AG09309 (cell line): Measurements from ENCODE around the gene RABEP1.

Experiments used
- DNase-seq: peaks from one replicate; pipeline ENCODE4 v3.0.0-alpha.2; 2010; ENCODE audit warnings: low read depth
- H3K4me3 ChIP-seq: 2 replicates; pipeline ENCODE4 v1.5.1; 2011; ENCODE audit warnings: mild to moderate bottlenecking, low read depth, low read length, moderate library complexity; ENCODE audit not compliant: control insufficient read depth
- TF ChIP-seq, protein P1 (sequence below): IDR thresholded peaks from 2 replicates; pipeline ENCODE4 v1.5.1; 2011; ENCODE audit warnings: mild to moderate bottlenecking, low read depth, low read length, inconsistent platforms; ENCODE audit not compliant: insufficient read depth, control insufficient read depth; ENCODE audit errors: missing control alignments

The RABEP1 gene

DNA sequence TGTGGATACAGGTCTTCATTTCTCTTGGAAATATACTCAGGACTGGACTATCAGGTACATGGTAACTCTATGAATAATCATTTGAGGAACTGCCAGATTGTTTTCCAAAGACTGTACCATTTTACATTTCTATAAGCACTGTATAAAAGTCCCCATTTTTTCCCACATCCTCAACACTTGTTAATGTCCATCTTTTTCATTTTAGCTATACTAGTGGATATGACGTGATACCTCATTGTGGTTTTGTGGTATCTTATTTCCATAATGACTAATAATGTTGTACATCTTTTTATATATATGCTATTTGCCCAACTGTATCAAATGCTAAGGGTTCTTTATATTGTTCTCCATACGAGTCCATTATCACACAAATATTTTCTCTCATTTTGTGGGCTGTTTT is 114.5 kb downstream of the RABEP1 start:
- H3K4me3 ChIP-seq: no peak overlapping the region
- DNase-seq: no peak
- TF ChIP-seq, protein P1, sequence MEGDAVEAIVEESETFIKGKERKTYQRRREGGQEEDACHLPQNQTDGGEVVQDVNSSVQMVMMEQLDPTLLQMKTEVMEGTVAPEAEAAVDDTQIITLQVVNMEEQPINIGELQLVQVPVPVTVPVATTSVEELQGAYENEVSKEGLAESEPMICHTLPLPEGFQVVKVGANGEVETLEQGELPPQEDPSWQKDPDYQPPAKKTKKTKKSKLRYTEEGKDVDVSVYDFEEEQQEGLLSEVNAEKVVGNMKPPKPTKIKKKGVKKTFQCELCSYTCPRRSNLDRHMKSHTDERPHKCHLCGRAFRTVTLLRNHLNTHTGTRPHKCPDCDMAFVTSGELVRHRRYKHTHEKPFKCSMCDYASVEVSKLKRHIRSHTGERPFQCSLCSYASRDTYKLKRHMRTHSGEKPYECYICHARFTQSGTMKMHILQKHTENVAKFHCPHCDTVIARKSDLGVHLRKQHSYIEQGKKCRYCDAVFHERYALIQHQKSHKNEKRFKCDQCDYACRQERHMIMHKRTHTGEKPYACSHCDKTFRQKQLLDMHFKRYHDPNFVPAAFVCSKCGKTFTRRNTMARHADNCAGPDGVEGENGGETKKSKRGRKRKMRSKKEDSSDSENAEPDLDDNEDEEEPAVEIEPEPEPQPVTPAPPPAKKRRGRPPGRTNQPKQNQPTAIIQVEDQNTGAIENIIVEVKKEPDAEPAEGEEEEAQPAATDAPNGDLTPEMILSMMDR: no peak

DNA sequence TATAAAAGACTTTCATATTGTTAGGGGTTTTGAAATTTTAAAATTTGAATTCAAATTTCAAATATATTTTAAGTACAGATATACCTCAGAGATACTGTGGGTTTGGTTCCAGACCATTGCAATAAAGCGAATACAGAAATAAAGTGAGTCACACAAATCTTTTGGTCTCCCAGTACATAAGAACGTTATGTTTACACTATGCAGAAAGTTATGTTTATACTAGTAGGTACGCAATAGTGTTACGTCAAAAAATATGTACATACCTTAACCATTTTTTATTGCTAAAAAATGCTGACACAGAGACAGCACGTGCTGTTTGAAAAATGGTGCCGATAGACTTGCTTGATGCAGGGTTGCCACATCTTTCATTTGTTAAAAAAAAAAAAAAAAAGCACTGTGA is 117.7 kb downstream of the RABEP1 start:
- TF ChIP-seq, protein P1: no peak
- no peak for DNase-seq
- no peak overlapping the region for H3K4me3 ChIP-seq

DNA sequence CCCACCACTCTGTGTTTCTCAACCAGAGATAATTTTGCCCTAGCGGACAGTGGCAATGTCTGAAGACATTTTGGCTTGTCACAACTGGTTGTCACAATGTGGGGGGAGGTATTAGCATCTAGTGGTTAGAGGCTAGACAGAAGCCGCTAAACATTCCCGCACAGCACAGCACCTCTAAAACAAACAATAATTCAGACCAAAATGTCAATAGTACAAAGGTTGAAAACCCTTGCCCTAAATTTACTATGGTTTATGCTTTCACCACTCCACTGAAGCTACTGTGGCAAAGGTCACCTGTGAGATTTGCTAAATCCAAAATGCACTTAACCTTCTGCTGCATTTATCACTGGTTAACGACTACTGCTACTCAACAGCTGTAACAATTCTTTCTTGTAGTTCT is 123.3 kb downstream of the RABEP1 start:
- no peak overlapping the region for H3K4me3 ChIP-seq
- TF ChIP-seq, protein P1: no peak
- no peak for DNase-seq

DNA sequence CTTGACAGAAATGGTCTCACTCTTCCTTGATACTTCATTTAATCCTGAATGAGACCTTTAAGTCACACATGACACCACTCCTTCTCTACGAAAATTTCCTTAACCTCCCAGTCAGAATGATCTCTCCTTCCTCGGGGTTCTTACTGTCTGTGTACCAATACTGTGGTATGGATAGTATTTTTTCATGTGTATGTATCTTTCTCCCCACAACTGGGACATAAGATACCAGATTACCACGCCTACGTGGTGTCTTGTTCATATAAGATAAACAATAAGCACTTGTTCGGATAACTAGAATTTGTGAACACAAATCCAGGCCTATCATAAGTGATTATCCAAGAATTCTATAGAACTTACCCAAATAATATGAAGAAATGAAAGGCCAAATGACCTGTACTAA is 126.1 kb downstream of the RABEP1 start:
- no peak for DNase-seq
- TF ChIP-seq, protein P1: no peak
- H3K4me3 ChIP-seq: no peak overlapping the region

DNA sequence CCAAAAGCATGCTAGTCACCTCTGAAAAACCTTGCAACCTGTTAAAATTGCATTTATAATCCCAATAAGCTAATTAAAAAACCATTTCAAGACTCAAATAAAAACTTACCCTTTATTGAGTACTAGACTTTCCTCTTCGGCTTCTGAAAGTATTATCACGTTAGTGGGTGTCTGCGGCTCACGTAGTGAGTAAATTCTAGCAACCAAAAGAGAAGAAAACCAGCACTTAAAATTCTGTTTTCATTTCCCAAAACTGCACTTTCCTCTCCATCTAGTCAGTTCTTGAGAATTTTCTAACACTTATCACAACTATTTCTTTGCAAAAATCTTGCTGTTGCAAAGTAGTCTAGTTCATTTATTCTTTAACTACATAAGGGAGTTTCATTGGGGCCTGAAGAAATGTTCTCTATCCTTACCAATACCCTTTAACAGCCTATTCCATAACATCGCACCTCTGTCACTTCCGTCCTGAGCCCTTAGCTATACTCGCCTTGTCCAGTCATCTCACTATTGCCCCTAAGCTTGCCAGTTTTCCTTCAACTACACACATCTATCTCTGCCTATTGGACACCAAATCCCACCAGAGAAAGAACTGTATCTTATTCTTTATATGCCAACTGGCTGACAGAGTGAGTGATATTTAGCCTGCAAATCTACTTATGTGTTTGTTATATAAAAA is 128.6 kb downstream of the RABEP1 start:
- H3K4me3 ChIP-seq: no peak overlapping the region
- TF ChIP-seq, protein P1: no peak
- DNase-seq: no peak

DNA sequence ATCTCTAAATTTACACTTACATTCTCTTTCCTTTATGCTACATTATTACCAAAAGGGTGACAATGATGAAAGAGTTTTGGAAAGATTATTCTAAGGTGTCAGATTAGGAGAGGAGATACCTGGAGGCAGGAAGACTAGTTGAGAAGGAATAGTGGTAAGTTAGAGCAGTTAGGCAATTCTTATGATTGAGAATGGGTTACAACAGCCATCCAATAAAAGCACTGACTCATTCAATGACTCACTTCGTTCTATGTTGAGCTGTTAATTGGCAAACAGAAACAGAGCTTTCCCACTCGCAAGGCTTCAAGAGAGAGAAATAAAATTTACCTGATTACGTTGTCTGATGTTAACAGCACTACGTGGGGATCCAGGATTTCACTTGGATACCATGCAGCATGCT is 131.6 kb downstream of the RABEP1 start:
- no peak overlapping the region for H3K4me3 ChIP-seq
- TF ChIP-seq, protein P1: no peak
- peak; percentile 95 for DNase-seq

DNA sequence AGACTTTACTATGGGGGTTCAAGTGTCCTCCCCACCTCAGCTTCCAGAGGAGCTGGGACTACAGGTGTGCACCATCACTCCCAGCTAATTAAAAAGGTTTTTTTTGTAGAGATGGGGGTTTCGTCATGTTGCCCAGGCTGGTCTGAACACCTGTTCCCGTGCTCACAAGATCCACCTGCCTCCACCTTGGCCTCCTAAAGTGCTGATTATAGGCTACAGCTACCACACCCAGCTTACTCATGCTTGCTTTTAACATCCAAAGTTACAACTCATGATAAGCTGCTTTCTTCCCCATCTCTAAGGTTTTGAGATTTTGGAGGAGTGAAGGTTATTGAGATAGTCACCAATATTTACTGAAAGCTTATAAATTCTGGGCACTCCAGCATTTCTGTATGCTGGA is 134.8 kb downstream of the RABEP1 start:
- no peak overlapping the region for H3K4me3 ChIP-seq
- DNase-seq: no peak
- TF ChIP-seq, protein P1: no peak
